Panc1 (cell line): ENCODE results near the gene LRIG2. TPM values are rescaled to one million over a fixed set of nuclear protein-coding genes. Genes with fewer than 3 reads are reported as not detected.

ENCODE experiments used
- ATAC-seq: fragments of 200-7000 bp; cut with Tn5 transposase; 2 replicates; pipeline ENCODE4 v1.9.1; 2020; ENCODE audit warnings: mild to moderate bottlenecking, moderate library complexity
- BruUV-seq: library from RNA; stranded (reverse); fragments of 400-500 nt; replicated peaks from 2 replicates; lab custom pipeline; 2021; lab: Mats Ljungman, UMichigan
- CTCF ChIA-PET: fragments of 300-600 bp; sonication (Branson Sonifier 250); formaldehyde crosslinking; loops from one replicate; lab custom pipeline; 2022; ENCODE audit warnings: antibody characterized with exemption; lab: Charles Lee
- POLR2A ChIA-PET: fragments of 300-600 bp; sonication (Branson Sonifier 250); formaldehyde crosslinking; loops from one replicate; lab custom pipeline; 2022; ENCODE audit warnings: antibody characterized with exemption; lab: Charles Lee
- DNase-seq: peaks from one replicate; pipeline ENCODE4 v3.0.0-alpha.2; 2010; ENCODE audit warnings: low read depth, low spot score
- H3K27ac ChIP-seq: 2 replicates; pipeline ENCODE4 v1.5.1; 2011; ENCODE audit warnings: mild to moderate bottlenecking, low read length, inconsistent platforms
- H3K27me3 ChIP-seq: fragments of 200-500 bp; sonication (Bioruptor generic); 2 replicates; pipeline ENCODE4 v1.6.0; 2014; ENCODE audit warnings: low read length, inconsistent platforms; ENCODE audit not compliant: control insufficient read depth, insufficient read depth
- H3K36me3 ChIP-seq: fragments of 200-500 bp; sonication (Bioruptor generic); 2 replicates; pipeline ENCODE4 v1.5.1; 2014; ENCODE audit warnings: inconsistent platforms, mild to moderate bottlenecking, low read length, moderate library complexity; ENCODE audit not compliant: control insufficient read depth, insufficient read depth
- H3K4me1 ChIP-seq: 2 replicates; pipeline ENCODE4 v1.5.1; 2011; ENCODE audit warnings: inconsistent platforms, mild to moderate bottlenecking, low read length, moderate library complexity; ENCODE audit not compliant: control insufficient read depth, insufficient read depth
- H3K4me3 ChIP-seq, 2 experiments: 2 replicates each; pipeline ENCODE4 v1.5.1; 2011 to 2012; ENCODE audit warnings: low read depth in 2 of 2, low read length in 2 of 2, mild to moderate bottlenecking in 2 of 2, inconsistent platforms in 1 of 2, moderate library complexity in 1 of 2
- H3K9me3 ChIP-seq: fragments of 200-500 bp; sonication (Bioruptor generic); 2 replicates; pipeline ENCODE4 v1.5.1; 2014; ENCODE audit warnings: low read depth, mild to moderate bottlenecking, inconsistent platforms, low read length, moderate library complexity; ENCODE audit not compliant: control insufficient read depth, insufficient read depth
- CTCF ChIP-seq: fragments of 450-650 bp; IDR thresholded peaks from 2 replicates; pipeline ENCODE4 v1.5.1; 2017; ENCODE audit warnings: mild to moderate bottlenecking
- POLR2AphosphoS5 ChIP-seq: IDR thresholded peaks from 2 replicates; pipeline ENCODE4 v1.6.1; 2012; ENCODE audit warnings: mild to moderate bottlenecking, low read depth, low read length, moderate library complexity
- REST ChIP-seq, 2 experiments: IDR thresholded peaks; 2 replicates each; pipeline ENCODE4 v1.6.1; 2011 to 2012; ENCODE audit warnings: low read depth in 2 of 2, control low read depth in 1 of 2, low read length in 1 of 2, mild to moderate bottlenecking in 1 of 2, moderate library complexity in 1 of 2; ENCODE audit not compliant: insufficient read depth in 1 of 2
- SIN3A ChIP-seq: IDR thresholded peaks from 2 replicates; pipeline ENCODE4 v1.6.1; 2012; ENCODE audit warnings: low read depth, mild to moderate bottlenecking, low read length, moderate library complexity, borderline replicate concordance; ENCODE audit not compliant: insufficient read depth
- TCF7L2 ChIP-seq: IDR thresholded peaks from 2 replicates; pipeline ENCODE4 v1.6.1; 2011; ENCODE audit warnings: mild to moderate bottlenecking, low read depth, low read length, inconsistent platforms
- in situ Hi-C: cut with HindIII; loops from 2 replicates; pipeline ENCODE4 v1.10.0; 2016; ENCODE audit warnings: low sequenced_read_pairs, low pct_unique_long_range_greater_than_20kb
- intact Hi-C: fragments of 100-400 bp; cut with micrococcal nuclease; formaldehyde crosslinking; loops from one replicate; pipeline ENCODE4 v1.10.0; 2022; ENCODE audit not compliant: unreplicated experiment
- total RNA-seq: library from RNA; stranded (reverse); gene quantifications from one replicate; pipeline ENCODE4 v1.2.1, GENCODE V29; 2021; ENCODE audit not compliant: unreplicated experiment

The LRIG2 gene
- total RNA-seq, 1 experiment from 2014 or later: 8.9 TPM

- no TSS peak for BruUV-seq
- intact Hi-C loops (no loop called here), in situ Hi-C loops (no loop called here)
- CTCF ChIA-PET: no interaction called here
- H3K9me3 ChIP-seq: no peaks in the 10 kb centered on the region
- H3K36me3 ChIP-seq: no peaks in the 10 kb centered on the region
- ATAC-seq (no peak), DNase-seq (no peak)
- POLR2A ChIA-PET: no interaction called here
- no peaks in the 10 kb centered on the region for H3K4me1 ChIP-seq
- TF ChIP-seq TCF7L2: no peak
- no peak for TF ChIP-seq CTCF
- no peak for TF ChIP-seq REST (IDR thresholded peaks at IDR 0.05; ENCODE audit: insufficient read depth in 1 of 2, low read depth in 2 of 2, low read length in 1 of 2)
- TF ChIP-seq SIN3A: no peak
- no peak for TF ChIP-seq POLR2AphosphoS5
- no peak overlapping the region for H3K27ac ChIP-seq
- no peak overlapping the region for H3K4me3 ChIP-seq
- H3K27me3 ChIP-seq: no peaks in the 10 kb centered on the region
Observed at GRCh38 chr1:113136476-113136875, 63.5 kb downstream of the LRIG2 start.

GRCh38 chr1:113137563-113137962, 64.6 kb downstream of the LRIG2 start:
- POLR2A ChIA-PET: no interaction called here

More at GRCh38 chr1:113137563-113137962, 64.6 kb downstream of the LRIG2 start:
- Histone ChIP-seq H3K9me3 (no peaks in the 10 kb centered on the region), H3K27ac (no peak overlapping the region), H3K27me3 (no peaks in the 10 kb centered on the region), H3K4me3 (no peak overlapping the region), H3K4me1 (no peaks in the 10 kb centered on the region), H3K36me3 (no peaks in the 10 kb centered on the region)
- BruUV-seq: no TSS peak
- intact Hi-C loops: no loop called here
- in situ Hi-C loops: no loop called here
- no peak for ATAC-seq
- CTCF ChIA-PET: no interaction called here
- DNase-seq: no peak
- no peak for TF ChIP-seq POLR2AphosphoS5
- TF ChIP-seq CTCF: no peak
- no peak for TF ChIP-seq TCF7L2
- no peak for TF ChIP-seq SIN3A
- no peak for TF ChIP-seq REST (IDR thresholded peaks at IDR 0.05; ENCODE audit: insufficient read depth in 1 of 2, low read depth in 2 of 2, low read length in 1 of 2)
